Caco-2 (cell line): ENCODE results near the gene PTEN. TPM values are rescaled to one million over a fixed set of nuclear protein-coding genes. Genes with fewer than 3 reads are reported as not detected.

Source experiments
- BruUV-seq: library from RNA; stranded (reverse); fragments of 400-500 nt; replicated peaks from 2 replicates; lab custom pipeline; 2021; lab: Mats Ljungman, UMichigan
- CTCF ChIA-PET: fragments of 300-600 bp; sonication (Branson Sonifier 250); formaldehyde crosslinking; loops from one replicate; lab custom pipeline; 2022; ENCODE audit warnings: antibody characterized with exemption; lab: Charles Lee
- POLR2A ChIA-PET: fragments of 300-600 bp; sonication (Branson Sonifier 250); formaldehyde crosslinking; loops from one replicate; lab custom pipeline; 2022; ENCODE audit warnings: antibody characterized with exemption; lab: Charles Lee
- DNase-seq, 2 experiments: peaks; one replicate each; pipeline versions ENCODE4 v3.0.0 to v3.0.0-alpha.2; 2020 to 2022
- H3K27me3 ChIP-seq: replicated peaks from 2 replicates; pipeline ENCODE4 v1.6.0; 2011; ENCODE audit warnings: low read length; ENCODE audit not compliant: control insufficient read depth, insufficient read depth
- H3K36me3 ChIP-seq: 2 replicates; pipeline ENCODE4 v1.5.1; 2011; ENCODE audit warnings: low read length; ENCODE audit not compliant: control insufficient read depth, insufficient read depth
- H3K4me1 ChIP-seq: fragments of 250-450 bp; sonication (Bioruptor Pico); 2 replicates; pipeline ENCODE4 v1.5.1; 2020; ENCODE audit warnings: mild to moderate bottlenecking
- H3K4me3 ChIP-seq: 2 replicates; pipeline ENCODE4 v1.5.1; 2011; ENCODE audit warnings: low read depth, mild to moderate bottlenecking, control low read depth, low read length
- H3K9me3 ChIP-seq: fragments of 250-450 bp; sonication (Bioruptor Pico); 2 replicates; pipeline ENCODE4 v1.5.1; 2020; ENCODE audit warnings: mild to moderate bottlenecking, moderate library complexity
- H3K27ac Mint-ChIP-seq: one replicate; pipeline ENCODE4 v1.8.0; 2022; ENCODE audit warnings: mixed read lengths; ENCODE audit not compliant: unreplicated experiment
- H3K27me3 Mint-ChIP-seq: one replicate; pipeline ENCODE4 v1.8.0; 2022; ENCODE audit warnings: mixed read lengths; ENCODE audit not compliant: insufficient read depth, unreplicated experiment
- H3K36me3 Mint-ChIP-seq: one replicate; pipeline ENCODE4 v1.8.0; 2022; ENCODE audit warnings: mild to moderate bottlenecking, mixed read lengths; ENCODE audit not compliant: insufficient read depth, unreplicated experiment
- H3K4me1 Mint-ChIP-seq: one replicate; pipeline ENCODE4 v1.8.0; 2022; ENCODE audit warnings: low read depth, mixed read lengths; ENCODE audit not compliant: unreplicated experiment
- H3K4me3 Mint-ChIP-seq: one replicate; pipeline ENCODE4 v1.8.0; 2022; ENCODE audit warnings: mild to moderate bottlenecking, moderate library complexity, mixed read lengths; ENCODE audit not compliant: unreplicated experiment
- H3K9me3 Mint-ChIP-seq: one replicate; pipeline ENCODE4 v1.8.0; 2022; ENCODE audit warnings: mixed read lengths; ENCODE audit not compliant: unreplicated experiment
- intact Hi-C: fragments of 100-400 bp; cut with micrococcal nuclease; formaldehyde crosslinking; loops from one replicate; pipeline ENCODE4 v1.10.0; 2022; ENCODE audit not compliant: unreplicated experiment
- total RNA-seq: library from RNA; stranded (reverse); gene quantifications from 2 replicates; pipeline ENCODE4 v1.2.3, GENCODE V29; 2022
- TF ChIP-seq, protein P1 (sequence below), 2 experiments: fragments of 200-600 bp in 1 of 2; IDR thresholded peaks; 1 replicate in 1 of 2; 2 replicates in 1 of 2; pipeline versions ENCODE4 v1.5.1 to v1.8.0; 2011 to 2022; ENCODE audit warnings: antibody characterized with exemption in 1 of 2, control low read depth in 1 of 2, inconsistent platforms in 1 of 2, low read depth in 1 of 2, low read length in 1 of 2, mild to moderate bottlenecking in 1 of 2, moderate library complexity in 1 of 2; ENCODE audit not compliant: insufficient read depth in 1 of 2, severe bottlenecking in 1 of 2, unreplicated experiment in 1 of 2

Gene PTEN
- total RNA-seq, 1 experiment from 2014 or later: 56.3 TPM

DNA sequence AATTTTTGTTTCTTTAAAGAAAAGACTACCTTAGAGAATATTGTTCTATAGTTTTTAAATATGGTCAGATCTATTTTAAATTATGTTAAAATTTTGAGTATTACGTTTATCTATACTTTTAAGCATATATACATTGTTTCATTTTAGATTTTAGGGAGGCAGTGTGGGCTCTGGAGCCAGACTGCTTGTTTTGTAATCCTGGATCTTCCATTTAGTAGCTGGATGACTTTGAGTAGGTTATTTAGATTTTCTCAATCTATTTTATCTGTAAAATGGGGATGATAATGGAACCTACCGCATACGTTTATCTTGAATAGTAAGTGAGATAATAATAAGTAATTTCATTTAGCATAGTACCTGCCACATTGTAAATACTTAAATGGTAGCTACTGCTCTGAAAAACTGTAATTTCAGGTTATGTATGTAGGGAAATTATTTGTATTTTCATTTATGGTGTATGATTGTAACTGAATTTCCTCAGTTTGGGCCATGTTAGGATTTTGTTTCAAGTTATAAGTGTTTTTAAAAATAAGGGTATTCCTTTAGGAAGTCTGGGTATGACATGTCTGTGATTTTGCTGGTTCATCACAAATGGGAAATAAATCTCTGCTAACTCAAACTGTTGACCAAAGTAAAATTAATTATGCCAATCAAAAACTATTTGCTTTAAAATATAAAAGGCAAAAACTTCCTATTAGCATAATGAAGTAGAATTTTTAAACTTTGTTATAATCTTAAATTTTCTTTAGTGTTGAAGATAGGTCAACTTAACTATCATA is 6.5 kb downstream of the PTEN start:
- Mint-ChIP-seq H3K27ac (no peak overlapping the region), H3K9me3 (no peaks in the 10 kb centered on the region), H3K27me3 (no peaks in the 10 kb centered on the region), H3K4me3 (no peak overlapping the region), H3K4me1 (peaks cover 13% of the 10 kb centered on the region), H3K36me3 (no peaks in the 10 kb centered on the region)
- Histone ChIP-seq H3K27me3 (no peaks in the 10 kb centered on the region), H3K4me1 (peaks cover 21% of the 10 kb centered on the region; the same call in 1 of the 2 replicates), H3K36me3 (no peaks in the 10 kb centered on the region), H3K4me3 (no peak overlapping the region), H3K9me3 (no peaks in the 10 kb centered on the region)
- intact Hi-C loops: no loop called here
- POLR2A ChIA-PET: no interaction called here
- BruUV-seq: no TSS peak
- TF ChIP-seq, protein P1, sequence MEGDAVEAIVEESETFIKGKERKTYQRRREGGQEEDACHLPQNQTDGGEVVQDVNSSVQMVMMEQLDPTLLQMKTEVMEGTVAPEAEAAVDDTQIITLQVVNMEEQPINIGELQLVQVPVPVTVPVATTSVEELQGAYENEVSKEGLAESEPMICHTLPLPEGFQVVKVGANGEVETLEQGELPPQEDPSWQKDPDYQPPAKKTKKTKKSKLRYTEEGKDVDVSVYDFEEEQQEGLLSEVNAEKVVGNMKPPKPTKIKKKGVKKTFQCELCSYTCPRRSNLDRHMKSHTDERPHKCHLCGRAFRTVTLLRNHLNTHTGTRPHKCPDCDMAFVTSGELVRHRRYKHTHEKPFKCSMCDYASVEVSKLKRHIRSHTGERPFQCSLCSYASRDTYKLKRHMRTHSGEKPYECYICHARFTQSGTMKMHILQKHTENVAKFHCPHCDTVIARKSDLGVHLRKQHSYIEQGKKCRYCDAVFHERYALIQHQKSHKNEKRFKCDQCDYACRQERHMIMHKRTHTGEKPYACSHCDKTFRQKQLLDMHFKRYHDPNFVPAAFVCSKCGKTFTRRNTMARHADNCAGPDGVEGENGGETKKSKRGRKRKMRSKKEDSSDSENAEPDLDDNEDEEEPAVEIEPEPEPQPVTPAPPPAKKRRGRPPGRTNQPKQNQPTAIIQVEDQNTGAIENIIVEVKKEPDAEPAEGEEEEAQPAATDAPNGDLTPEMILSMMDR (IDR thresholded peaks at IDR 0.05; ENCODE audit: insufficient read depth in 1 of 2, low read depth in 1 of 2, low read length in 1 of 2, severe bottlenecking in 1 of 2, unreplicated experiment in 1 of 2): no peak
- no peak for DNase-seq
- CTCF ChIA-PET: no interaction called here

DNA sequence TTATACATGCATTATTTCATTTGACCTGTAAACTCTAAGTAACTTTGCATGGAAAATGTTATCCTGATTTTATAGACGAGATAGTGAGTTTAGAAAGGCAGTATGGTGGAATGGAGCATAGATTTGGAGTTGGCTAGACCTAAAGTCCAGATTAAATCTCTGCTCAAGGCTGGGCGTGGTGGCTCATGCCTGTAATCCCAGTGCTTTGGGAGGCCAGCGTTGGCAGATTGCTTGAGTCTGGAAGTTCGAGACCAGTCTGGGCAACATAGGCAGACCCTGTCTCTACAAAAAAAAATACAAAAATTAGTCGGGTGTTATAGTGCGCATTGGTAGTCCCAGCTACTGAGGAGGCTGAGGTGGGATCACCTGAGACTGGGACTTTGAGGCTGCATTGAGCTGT is 9.4 kb downstream of the PTEN start:
- no peak overlapping the region for H3K4me3 Mint-ChIP-seq
- Histone ChIP-seq H3K36me3 (no peaks in the 10 kb centered on the region), H3K4me3 (no peak overlapping the region), H3K4me1 (peaks cover 8% of the 10 kb centered on the region; the same call in 1 of the 2 replicates), H3K27me3 (no peaks in the 10 kb centered on the region), H3K9me3 (no peaks in the 10 kb centered on the region)
- TF ChIP-seq, protein P1 (IDR thresholded peaks at IDR 0.05; ENCODE audit: insufficient read depth in 1 of 2, low read depth in 1 of 2, low read length in 1 of 2, severe bottlenecking in 1 of 2, unreplicated experiment in 1 of 2): no peak
- ChIA-PET CTCF (interaction anchor here (0.5 kb wide), 1 partner anchor 115 kb away, joined by 3 read pairs; no protein-coding TSS in a partner anchor), POLR2A (no interaction called here)
- no TSS peak for BruUV-seq
- DNase-seq: no peak
- H3K27ac Mint-ChIP-seq: no peak overlapping the region
- intact Hi-C loops: no loop called here
- H3K4me1 Mint-ChIP-seq: no peaks in the 10 kb centered on the region
- no peaks in the 10 kb centered on the region for H3K27me3 Mint-ChIP-seq
- peaks cover 3% of the 10 kb centered on the region for H3K36me3 Mint-ChIP-seq
- H3K9me3 Mint-ChIP-seq: no peaks in the 10 kb centered on the region

DNA sequence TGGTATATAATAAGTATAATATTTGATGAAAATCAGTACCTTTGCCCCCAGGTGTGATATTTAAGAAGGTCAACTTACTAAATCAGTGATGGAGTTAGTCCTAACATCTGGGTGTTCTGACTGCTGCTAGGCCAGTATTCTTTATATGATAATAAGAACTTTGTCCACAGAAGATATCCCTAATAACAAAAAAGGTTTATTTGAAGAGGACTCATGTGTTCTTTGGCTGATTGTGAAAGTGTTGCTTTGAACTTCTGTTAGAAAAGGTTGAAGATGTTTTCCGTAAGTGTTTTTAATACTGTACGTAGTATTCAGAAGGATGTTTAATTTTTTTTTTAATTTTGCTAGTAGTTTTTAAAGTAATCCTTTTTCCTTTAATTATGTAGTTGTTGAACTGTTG is 10.2 kb downstream of the PTEN start:
- Mint-ChIP-seq H3K36me3 (peaks cover 10% of the 10 kb centered on the region), H3K4me1 (no peaks in the 10 kb centered on the region), H3K27ac (no peak overlapping the region), H3K27me3 (no peaks in the 10 kb centered on the region), H3K9me3 (no peaks in the 10 kb centered on the region), H3K4me3 (no peak overlapping the region)
- TF ChIP-seq, protein P1 (IDR thresholded peaks at IDR 0.05; ENCODE audit: insufficient read depth in 1 of 2, low read depth in 1 of 2, low read length in 1 of 2, severe bottlenecking in 1 of 2, unreplicated experiment in 1 of 2): no peak
- Histone ChIP-seq H3K4me3 (no peak overlapping the region), H3K4me1 (0 out of 2 replicates have a peak, but pooled peaks cover 3% of the 10 kb centered on the region), H3K27me3 (no peaks in the 10 kb centered on the region), H3K9me3 (no peaks in the 10 kb centered on the region), H3K36me3 (no peaks in the 10 kb centered on the region)
- intact Hi-C loops: no loop called here
- CTCF ChIA-PET: no interaction called here
- POLR2A ChIA-PET: no interaction called here
- DNase-seq: no peak
- no TSS peak for BruUV-seq
